Measurements from ENCODE around the gene C4A. TPM values are rescaled to one million over a fixed set of nuclear protein-coding genes. Genes with fewer than 3 reads are reported as not detected.

C4A gene
- total RNA-seq, 2 donors from 2014 or later: 152 to 175 TPM

GRCh38 chr6:31961616-31962015 is 20.2 kb upstream of the C4A start:
- no peak for TF ChIP-seq CTCF (IDR thresholded peaks at IDR 0.05)
- no peak overlapping the region for H3K27ac ChIP-seq
- no peak overlapping the region for H3K4me3 ChIP-seq
- H3K4me1 ChIP-seq: peaks cover 0 to 20% of the 10 kb centered on the region in 2 donors
- H3K9me3 ChIP-seq: no peaks in the 10 kb centered on the region
- peaks cover 50% of the 10 kb centered on the region for H3K36me3 ChIP-seq
- DNase-seq (ENCODE audit: low spot score): no peak
- no peaks in the 10 kb centered on the region for H3K27me3 ChIP-seq

- Histone ChIP-seq H3K27ac (no peak overlapping the region), H3K27me3 (no peaks in the 10 kb centered on the region), H3K9me3 (no peaks in the 10 kb centered on the region), H3K4me1 (peaks cover 0 to 10% of the 10 kb centered on the region in 2 donors), H3K4me3 (no peak overlapping the region), H3K36me3 (peaks cover 69% of the 10 kb centered on the region)
- DNase-seq (ENCODE audit: low spot score): no peak
- no peak for TF ChIP-seq CTCF (IDR thresholded peaks at IDR 0.05)
Measured at GRCh38 chr6:31963921-31964320, 17.9 kb upstream of the C4A start.

GRCh38 chr6:31965700-31966099 is 16.2 kb upstream of the C4A start:
- no peaks in the 10 kb centered on the region for H3K9me3 ChIP-seq
- peaks cover 0 to 10% of the 10 kb centered on the region in 2 donors for H3K4me1 ChIP-seq
- H3K4me3 ChIP-seq: no peak overlapping the region
- no peaks in the 10 kb centered on the region for H3K27me3 ChIP-seq
- peaks cover 86% of the 10 kb centered on the region for H3K36me3 ChIP-seq
- no peak for DNase-seq (ENCODE audit: low spot score)
- no peak overlapping the region for H3K27ac ChIP-seq
- no peak for TF ChIP-seq CTCF (IDR thresholded peaks at IDR 0.05)

GRCh38 chr6:31966506-31966905 is 15.4 kb upstream of the C4A start:
- TF ChIP-seq CTCF (IDR thresholded peaks at IDR 0.05): no peak
- DNase-seq (ENCODE audit: low spot score): no peak
- peaks cover 79% of the 10 kb centered on the region for H3K36me3 ChIP-seq
- H3K4me1 ChIP-seq: peaks cover 0 to 19% of the 10 kb centered on the region in 2 donors
- no peaks in the 10 kb centered on the region for H3K9me3 ChIP-seq
- no peak overlapping the region for H3K27ac ChIP-seq
- no peaks in the 10 kb centered on the region for H3K27me3 ChIP-seq
- H3K4me3 ChIP-seq: no peak overlapping the region

GRCh38 chr6:31966997-31967925 is 14.6 kb upstream of the C4A start:
- peaks cover 72% of the 10 kb centered on the region for H3K36me3 ChIP-seq

More at GRCh38 chr6:31966997-31967925, 14.6 kb upstream of the C4A start:
- H3K4me3 ChIP-seq: no peak overlapping the region
- DNase-seq (ENCODE audit: low spot score): no peak
- peaks cover 0 to 20% of the 10 kb centered on the region in 2 donors for H3K4me1 ChIP-seq
- TF ChIP-seq CTCF (IDR thresholded peaks at IDR 0.05): no peak
- no peaks in the 10 kb centered on the region for H3K27me3 ChIP-seq
- no peak overlapping the region for H3K27ac ChIP-seq
- no peaks in the 10 kb centered on the region for H3K9me3 ChIP-seq

All from right atrium auricular region (tissue), 2 donors.